Measurements from ENCODE around the gene PVR. TPM values are rescaled to one million over a fixed set of nuclear protein-coding genes. Genes with fewer than 3 reads are reported as not detected.
"Not testable (repeated sequence)": the region's sequence is repeated elsewhere in the genome, so short reads cannot be mapped to it uniquely, and the experiment has no call there.

PVR gene
- 212 and 300 TPM in 2 replicates for total RNA-seq

DNA sequence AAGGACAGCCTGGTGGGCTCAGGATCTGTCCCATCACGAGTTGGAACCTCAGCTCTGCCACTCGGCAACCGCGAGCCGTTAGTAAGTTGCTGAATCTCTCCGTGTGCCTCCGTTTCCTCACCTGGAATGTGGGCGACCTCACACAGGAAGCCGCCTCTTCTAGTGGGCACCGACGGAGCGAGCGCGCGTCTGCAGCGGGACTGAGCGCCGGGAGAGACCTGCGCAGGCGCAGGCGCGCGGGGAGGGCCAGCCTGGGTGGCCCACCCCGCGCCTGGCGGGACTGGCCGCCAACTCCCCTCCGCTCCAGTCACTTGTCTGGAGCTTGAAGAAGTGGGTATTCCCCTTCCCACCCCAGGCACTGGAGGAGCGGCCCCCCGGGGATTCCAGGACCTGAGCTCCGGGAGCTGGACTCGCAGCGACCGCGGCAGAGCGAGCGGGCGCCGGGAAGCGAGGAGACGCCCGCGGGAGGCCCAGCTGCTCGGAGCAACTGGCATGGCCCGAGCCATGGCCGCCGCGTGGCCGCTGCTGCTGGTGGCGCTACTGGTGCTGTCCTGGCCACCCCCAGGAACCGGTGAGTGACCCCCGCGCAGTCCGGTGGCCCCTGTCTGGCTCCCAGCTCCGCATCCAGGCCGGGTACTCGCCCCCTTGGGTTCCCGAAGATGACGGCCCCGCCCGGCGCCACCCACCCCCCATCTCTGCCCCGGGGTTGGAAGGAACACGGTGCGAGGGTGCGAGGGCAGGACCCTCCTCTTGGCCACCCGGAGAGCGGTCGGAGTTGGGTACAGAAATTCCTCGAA, at the start of gene PVR:
Gene PVR (plus strand): TSS at position 306 of the 797 bp plus-strand sequence. CDS start 187 bp downstream, at position 493.
- no peak for DNase-seq (ENCODE audit: extremely low read depth, low read depth, low spot score)

DNA sequence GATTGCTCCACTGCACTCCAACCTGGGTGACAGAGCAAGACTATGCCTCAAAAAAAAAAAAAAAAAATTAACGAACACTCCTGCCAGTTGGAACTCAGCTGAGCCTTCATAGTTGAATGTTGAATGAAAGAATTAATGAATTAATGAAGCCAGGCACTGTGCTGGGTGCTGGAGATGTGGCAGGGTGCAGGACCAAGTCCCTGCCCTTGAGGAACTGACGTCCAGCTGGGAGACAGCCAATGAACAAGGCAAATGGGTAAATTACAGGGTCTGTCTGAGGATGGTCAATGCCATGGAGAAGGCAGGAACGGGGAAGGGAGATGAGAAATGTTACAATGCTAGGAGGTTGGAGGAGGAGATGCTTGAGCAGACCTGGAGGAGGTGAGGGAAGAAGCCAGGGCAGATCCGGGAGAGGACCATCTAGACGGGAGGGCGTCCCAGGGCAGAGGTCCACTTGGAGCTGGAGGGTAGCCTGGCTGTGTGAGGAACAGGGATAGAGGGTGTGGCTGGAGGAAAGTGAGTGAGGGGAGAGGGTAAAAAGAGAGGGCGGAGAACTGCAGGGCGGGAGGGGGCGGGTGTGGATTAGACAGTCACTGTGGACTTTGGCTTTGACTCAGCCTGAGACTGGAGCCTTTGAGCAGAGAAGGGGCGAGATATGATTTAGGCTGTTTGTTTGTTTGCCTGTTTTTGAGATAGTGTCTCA, 47.1 kb upstream of the PVR start:
- DNase-seq (ENCODE audit: extremely low read depth, low read depth, low spot score), result no peak

DNA sequence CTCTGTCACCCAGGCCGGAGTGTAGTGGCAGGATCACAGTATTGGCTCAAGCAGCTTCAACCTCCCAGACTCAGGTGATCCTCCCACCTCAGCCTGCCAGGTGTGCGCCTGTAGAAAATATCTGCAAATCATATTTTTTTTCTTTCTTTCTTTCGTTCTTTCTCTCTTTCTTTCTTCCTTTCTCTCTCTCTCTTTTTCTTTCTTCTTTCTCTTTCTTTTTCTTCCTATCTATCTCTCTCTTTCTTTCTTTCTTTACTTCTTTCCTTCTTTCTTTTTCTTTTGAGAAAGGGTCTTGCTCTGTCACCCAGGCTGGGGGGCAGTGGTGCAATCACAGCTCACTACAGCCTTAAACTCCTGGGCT, 46.6 kb upstream of the PVR start:
- DNase-seq (ENCODE audit: extremely low read depth, low read depth, low spot score), result no peak

GRCh38 chr19:44598355-44598754, 45.4 kb upstream of the PVR start:
- DNase-seq (ENCODE audit: extremely low read depth, low read depth, low spot score), result no peak

DNA sequence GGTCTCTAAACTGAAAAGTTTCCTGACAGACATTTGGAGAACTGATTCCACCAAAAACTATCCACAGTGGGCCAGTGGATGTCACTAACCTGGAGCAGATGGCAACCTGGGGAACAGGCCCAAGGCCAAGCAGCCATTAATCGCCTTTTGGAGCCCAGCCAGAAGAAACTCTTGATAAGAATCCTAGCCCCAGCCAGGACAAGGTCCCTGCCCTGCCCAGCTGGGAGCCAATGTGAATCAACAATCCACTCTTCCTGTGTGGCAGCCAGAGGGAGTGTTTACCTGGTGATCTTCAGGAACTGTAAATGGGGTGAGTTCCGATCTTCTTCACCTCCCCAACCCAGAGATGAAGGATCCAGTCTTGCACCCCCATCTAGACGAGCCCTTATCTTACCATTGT, 44.8 kb upstream of the PVR start:
- no peak for DNase-seq (ENCODE audit: extremely low read depth, low read depth, low spot score)

GRCh38 chr19:44600466-44600865, 43.2 kb upstream of the PVR start:
- DNase-seq (ENCODE audit: extremely low read depth, low read depth, low spot score), result no peak

DNA sequence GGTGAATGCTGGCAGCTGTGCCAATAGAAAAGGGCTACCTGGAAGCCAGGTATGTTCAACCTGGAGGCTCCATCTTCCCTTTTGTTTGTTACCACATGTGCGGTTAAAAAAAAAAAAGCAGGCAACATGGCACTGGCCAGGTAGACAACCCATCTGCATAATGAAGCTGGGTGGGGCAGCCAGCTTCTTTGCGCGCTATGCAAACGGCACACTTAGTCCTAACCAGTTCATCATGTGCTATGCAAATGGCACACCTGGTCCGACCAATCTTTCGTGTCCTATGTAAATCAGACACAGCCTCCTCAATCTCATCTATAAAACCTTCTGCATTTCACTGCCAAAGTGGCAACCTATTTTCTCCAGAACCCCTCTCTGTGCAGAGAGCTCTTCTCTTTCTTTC, 41.6 kb upstream of the PVR start:
- DNase-seq (ENCODE audit: extremely low read depth, low read depth, low spot score), result no peak

GRCh38 chr19:44603201-44603945, 40.3 kb upstream of the PVR start:
- peak; percentile 96 for DNase-seq (ENCODE audit: extremely low read depth, low read depth, low spot score)

- no peak for DNase-seq (ENCODE audit: extremely low read depth, low read depth, low spot score)
These were observed 39.5 kb upstream of the PVR start for GRCh38 chr19:44604241-44604640.

GRCh38 chr19:44605547-44605946, 38.2 kb upstream of the PVR start:
- DNase-seq (ENCODE audit: extremely low read depth, low read depth, low spot score), result no peak

DNA sequence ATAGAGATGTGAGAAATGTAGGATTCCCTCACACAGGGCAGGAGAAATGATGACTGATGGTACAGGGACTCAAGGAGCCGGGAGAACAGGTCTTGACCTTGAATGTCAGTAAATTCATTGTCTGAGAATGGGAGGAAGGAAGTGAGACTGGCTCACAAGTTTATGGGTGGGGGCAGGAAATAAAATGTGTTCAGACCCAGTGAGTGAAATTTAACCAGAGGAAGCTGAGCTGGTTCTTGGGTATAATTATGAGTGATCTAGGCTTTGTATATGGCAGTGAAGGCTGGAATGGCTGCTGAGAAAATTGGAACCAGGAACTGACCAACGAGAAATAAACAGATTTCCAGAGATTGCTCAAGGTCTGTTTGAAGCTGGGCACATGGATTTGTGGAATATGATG, 36.7 kb upstream of the PVR start:
- peak; percentile 94 for DNase-seq (ENCODE audit: extremely low read depth, low read depth, low spot score)

- DNase-seq (ENCODE audit: extremely low read depth, low read depth, low spot score), result no peak
These were observed 35.8 kb upstream of the PVR start for GRCh38 chr19:44607917-44608316.

- no peak for DNase-seq (ENCODE audit: extremely low read depth, low read depth, low spot score)
These were observed 35.3 kb upstream of the PVR start for GRCh38 chr19:44608391-44608821.

- no peak for DNase-seq (ENCODE audit: extremely low read depth, low read depth, low spot score)
These were observed 34.5 kb upstream of the PVR start for GRCh38 chr19:44609219-44609618.

GRCh38 chr19:44610497-44610896, 33.2 kb upstream of the PVR start:
- DNase-seq (ENCODE audit: extremely low read depth, low read depth, low spot score), result not testable (repeated sequence)

DNA sequence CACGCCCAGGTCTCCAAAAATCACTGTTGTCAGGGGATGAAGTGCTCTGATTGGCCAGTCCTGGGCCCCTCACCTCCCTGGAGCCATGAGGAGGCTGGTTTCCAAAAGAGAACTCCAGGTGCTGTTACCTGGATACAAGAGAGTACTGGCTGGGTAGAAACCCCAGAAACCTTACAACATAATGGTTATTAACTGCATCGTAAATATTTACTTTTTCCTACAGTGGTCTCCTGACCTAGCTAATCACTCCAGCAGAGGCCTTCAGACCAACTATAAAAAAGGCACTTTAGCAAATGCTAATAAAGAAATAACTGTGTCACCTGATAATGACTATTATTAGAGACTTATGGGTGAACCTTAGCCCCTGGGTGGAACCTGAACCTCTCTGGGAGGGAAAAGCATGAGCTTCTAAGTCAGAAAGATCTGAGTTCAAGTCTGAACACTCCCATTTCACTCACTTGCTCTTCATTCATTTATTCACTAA, 31.9 kb upstream of the PVR start:
- DNase-seq (ENCODE audit: extremely low read depth, low read depth, low spot score), result no peak

DNA sequence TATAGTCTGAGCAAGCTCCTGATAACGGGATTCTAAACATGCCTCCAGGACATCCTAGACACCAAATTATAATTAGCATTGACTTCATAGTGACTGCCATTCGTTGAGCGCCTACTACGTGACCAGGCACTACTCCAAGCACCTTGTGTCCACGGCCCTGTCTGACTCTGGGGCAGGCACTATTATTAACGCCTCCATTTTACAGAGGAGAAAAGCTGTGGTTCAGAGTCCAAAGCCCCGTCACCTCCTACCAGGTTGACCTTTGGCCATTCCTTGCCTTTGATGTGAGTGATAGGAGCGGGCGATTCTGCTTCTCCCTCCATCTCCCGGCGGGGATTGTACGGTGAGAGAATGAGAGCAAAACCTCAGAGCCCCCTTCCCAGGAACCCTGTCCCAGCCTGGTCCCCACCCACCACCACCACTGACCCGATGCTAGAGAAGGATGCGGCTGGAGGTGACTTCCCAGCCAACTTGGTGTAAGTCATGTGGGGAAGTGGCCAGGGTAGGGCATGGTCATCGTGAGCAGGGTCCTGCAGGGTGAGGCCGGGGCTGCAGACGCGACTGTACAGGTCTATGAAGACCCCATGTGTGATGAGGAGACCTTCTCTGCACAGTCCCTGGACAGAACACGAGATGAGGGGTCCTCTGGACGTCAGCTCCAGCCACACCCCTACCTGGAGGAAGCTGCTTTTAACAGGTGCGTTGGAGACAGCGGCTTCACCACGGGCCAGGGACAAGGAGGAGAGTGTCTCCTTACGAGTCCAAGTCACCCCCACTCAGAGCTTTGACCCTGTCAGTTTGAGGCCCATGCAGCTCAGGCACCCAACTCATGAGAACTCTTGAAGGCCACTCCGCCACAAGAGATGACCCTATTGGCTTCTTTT, 30.2 kb upstream of the PVR start, which contains the start of gene IGSF23:
Gene IGSF23 (plus strand): TSS at position 269 of the 884 bp plus-strand sequence. CDS start 83 bp downstream, at position 352.
- no peak for DNase-seq (ENCODE audit: extremely low read depth, low read depth, low spot score)

- DNase-seq (ENCODE audit: extremely low read depth, low read depth, low spot score), result no peak
These were observed 29.4 kb upstream of the PVR start for GRCh38 chr19:44614313-44614712.

- DNase-seq (ENCODE audit: extremely low read depth, low read depth, low spot score), result no peak
These were observed 27.9 kb upstream of the PVR start for GRCh38 chr19:44615863-44616247.

Data from glomerular endothelial cell (primary cell).